ENCODE data around the gene LILRA1.
"Not testable (repeated sequence)": the region's sequence is repeated elsewhere in the genome, so short reads cannot be mapped to it uniquely, and the experiment has no call there.

The LILRA1 gene

GRCh38 chr19:54627912-54628311 lies 34.5 kb downstream of the LILRA1 start:
- not testable (repeated sequence) for DNase-seq

GRCh38 chr19:54630262-54630661 lies 36.8 kb downstream of the LILRA1 start, which contains the start of gene LILRB1:
Gene LILRB1, plus strand, starts transcription at chr19:54630484. Its CDS starts 590 bp downstream, at chr19:54631074.
- not testable (repeated sequence) for DNase-seq

- no peak for DNase-seq
These were observed 37.4 kb downstream of the LILRA1 start for GRCh38 chr19:54630782-54631181.

GRCh38 chr19:54631489-54632337 lies 38.3 kb downstream of the LILRA1 start:
- not testable (repeated sequence) for DNase-seq

- not testable (repeated sequence) for DNase-seq
These were observed 39.1 kb downstream of the LILRA1 start for GRCh38 chr19:54632517-54632916.

GRCh38 chr19:54633401-54633800 lies 40.0 kb downstream of the LILRA1 start:
- DNase-seq, result no peak

- DNase-seq, result not testable (repeated sequence)
These were observed 42.6 kb downstream of the LILRA1 start for GRCh38 chr19:54636081-54636480.

- DNase-seq, result no peak
These were observed 45.3 kb downstream of the LILRA1 start for GRCh38 chr19:54638683-54639082.

- not testable (repeated sequence) for DNase-seq
These were observed 49.5 kb downstream of the LILRA1 start for GRCh38 chr19:54642953-54643352.

- DNase-seq, result not testable (repeated sequence)
These were observed 50.2 kb downstream of the LILRA1 start for GRCh38 chr19:54643583-54643982.

- DNase-seq, result no peak
These were observed 50.6 kb downstream of the LILRA1 start for GRCh38 chr19:54644056-54644455.

- no peak for DNase-seq
These were observed 53.0 kb downstream of the LILRA1 start for GRCh38 chr19:54646331-54646841.

- DNase-seq, result no peak
These were observed 54.7 kb downstream of the LILRA1 start for GRCh38 chr19:54648129-54648528.

GRCh38 chr19:54650108-54650655 lies 56.8 kb downstream of the LILRA1 start:
- DNase-seq, result no peak
